Lower leg skin (tissue), 3 donors: ENCODE data around the gene TIMP4.

Experiments
- CTCF ChIP-seq, 3 donors: fragments of 450-650 bp; IDR thresholded peaks; one replicate each; pipeline ENCODE4 v1.5.1; 2016; ENCODE audit warnings: antibody characterized with exemption in 3 of 3, mild to moderate bottlenecking in 3 of 3, moderate library complexity in 2 of 3
- POLR2A ChIP-seq, 2 donors: fragments of 450-650 bp; IDR thresholded peaks; one replicate each; pipeline ENCODE4 v1.6.1; 2016 to 2017; ENCODE audit warnings: antibody characterized with exemption in 2 of 2, mild to moderate bottlenecking in 1 of 2, moderate library complexity in 1 of 2

- TF ChIP-seq CTCF (IDR thresholded peaks at IDR 0.05) (no peak), POLR2A (IDR thresholded peaks at IDR 0.05) (no peak)
These were observed 3.4 kb downstream of the TIMP4 start for GRCh38 chr3:12155264-12155663.
